Measurements from ENCODE around the gene TRABD. TPM values are rescaled to one million over a fixed set of nuclear protein-coding genes. Genes with fewer than 3 reads are reported as not detected.
A peak's percentile ranks its signal among the peaks of the same experiment; 100 is the strongest.

The TRABD gene
- total RNA-seq, 1 donor from 2014 or later, result 43.7 TPM

DNA sequence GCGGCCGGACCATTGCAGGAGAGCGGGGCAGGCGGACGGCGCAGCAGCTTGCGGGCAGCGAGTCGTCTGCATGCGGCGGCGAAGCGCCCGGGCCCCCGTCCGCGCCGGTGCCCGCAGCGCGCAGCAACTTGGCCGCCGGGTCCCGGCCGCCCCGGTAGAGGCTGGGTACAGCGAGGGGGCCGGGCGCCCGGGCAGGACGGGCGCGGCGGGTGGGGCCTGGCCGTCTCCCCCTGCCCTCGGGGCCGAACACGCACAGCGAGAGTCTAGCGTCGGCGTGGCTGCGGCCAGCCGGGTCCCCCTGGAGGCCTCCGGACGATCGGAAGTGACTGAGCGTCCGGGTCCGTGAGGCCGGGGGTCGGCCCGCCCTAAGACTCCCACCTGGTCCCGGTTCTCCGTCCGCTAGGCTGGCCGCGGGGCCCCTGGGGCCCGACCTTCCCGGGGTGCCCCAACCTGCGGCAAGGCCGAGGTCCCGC lies 775 bp upstream of the TRABD start:
- H3K27ac ChIP-seq, result peak overlapping the region; percentile 66
- H3K27me3 ChIP-seq (ENCODE audit: low read depth), result no peaks in the 10 kb centered on the region
- H3K4me3 ChIP-seq, result peak overlapping the region; percentile 61
- H3K36me3 ChIP-seq, result no peaks in the 10 kb centered on the region
- H3K4me1 ChIP-seq, result peaks cover 49% of the 10 kb centered on the region
- DNase-seq (no peak), ATAC-seq (peak in 1 of 2 donors; percentile 0)
- intact Hi-C loops (cut with DNase I), result no loop called here
- H3K9me3 ChIP-seq, result no peaks in the 10 kb centered on the region
- TF ChIP-seq, protein P1, sequence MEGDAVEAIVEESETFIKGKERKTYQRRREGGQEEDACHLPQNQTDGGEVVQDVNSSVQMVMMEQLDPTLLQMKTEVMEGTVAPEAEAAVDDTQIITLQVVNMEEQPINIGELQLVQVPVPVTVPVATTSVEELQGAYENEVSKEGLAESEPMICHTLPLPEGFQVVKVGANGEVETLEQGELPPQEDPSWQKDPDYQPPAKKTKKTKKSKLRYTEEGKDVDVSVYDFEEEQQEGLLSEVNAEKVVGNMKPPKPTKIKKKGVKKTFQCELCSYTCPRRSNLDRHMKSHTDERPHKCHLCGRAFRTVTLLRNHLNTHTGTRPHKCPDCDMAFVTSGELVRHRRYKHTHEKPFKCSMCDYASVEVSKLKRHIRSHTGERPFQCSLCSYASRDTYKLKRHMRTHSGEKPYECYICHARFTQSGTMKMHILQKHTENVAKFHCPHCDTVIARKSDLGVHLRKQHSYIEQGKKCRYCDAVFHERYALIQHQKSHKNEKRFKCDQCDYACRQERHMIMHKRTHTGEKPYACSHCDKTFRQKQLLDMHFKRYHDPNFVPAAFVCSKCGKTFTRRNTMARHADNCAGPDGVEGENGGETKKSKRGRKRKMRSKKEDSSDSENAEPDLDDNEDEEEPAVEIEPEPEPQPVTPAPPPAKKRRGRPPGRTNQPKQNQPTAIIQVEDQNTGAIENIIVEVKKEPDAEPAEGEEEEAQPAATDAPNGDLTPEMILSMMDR (IDR thresholded peaks at IDR 0.05), result no peak

DNA sequence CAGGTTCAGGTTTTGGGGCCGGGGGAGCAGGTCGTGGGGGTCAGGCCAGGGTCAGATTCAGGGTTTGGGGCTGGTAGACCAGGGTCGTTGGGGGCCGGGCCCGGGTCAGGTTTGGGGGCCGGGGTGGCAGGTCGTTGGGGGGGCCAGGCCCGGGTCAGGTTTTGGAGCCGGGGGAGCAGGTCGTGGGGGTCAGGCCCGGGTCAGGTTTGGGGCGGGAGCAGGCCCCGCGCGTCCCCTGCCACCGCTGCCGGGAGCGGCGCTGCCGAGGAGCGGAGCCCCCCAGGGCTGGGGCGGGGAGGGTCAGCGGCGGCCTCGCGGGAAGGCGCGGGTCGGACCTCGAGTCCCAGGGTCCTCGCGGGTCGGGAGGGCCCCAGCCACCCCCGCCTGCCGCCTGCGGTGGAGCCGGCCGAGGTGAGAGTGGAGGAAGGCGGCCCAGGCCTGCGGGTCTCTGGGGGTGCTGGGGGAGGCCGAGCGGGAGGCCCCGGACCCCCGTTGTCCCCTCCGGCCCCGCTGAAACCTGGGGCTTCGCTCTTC lies 535 bp downstream of the TRABD start:
- peak overlapping the region; percentile 68 for H3K4me3 ChIP-seq
- DNase-seq (no peak), ATAC-seq (no peak)
- H3K4me1 ChIP-seq, result peaks cover 62% of the 10 kb centered on the region
- H3K9me3 ChIP-seq, result no peaks in the 10 kb centered on the region
- intact Hi-C loops (cut with DNase I), result no loop called here
- no peaks in the 10 kb centered on the region for H3K27me3 ChIP-seq (ENCODE audit: low read depth)
- TF ChIP-seq, protein P1 (IDR thresholded peaks at IDR 0.05), result no peak
- H3K27ac ChIP-seq, result peak overlapping the region; percentile 72
- H3K36me3 ChIP-seq, result no peaks in the 10 kb centered on the region

DNA sequence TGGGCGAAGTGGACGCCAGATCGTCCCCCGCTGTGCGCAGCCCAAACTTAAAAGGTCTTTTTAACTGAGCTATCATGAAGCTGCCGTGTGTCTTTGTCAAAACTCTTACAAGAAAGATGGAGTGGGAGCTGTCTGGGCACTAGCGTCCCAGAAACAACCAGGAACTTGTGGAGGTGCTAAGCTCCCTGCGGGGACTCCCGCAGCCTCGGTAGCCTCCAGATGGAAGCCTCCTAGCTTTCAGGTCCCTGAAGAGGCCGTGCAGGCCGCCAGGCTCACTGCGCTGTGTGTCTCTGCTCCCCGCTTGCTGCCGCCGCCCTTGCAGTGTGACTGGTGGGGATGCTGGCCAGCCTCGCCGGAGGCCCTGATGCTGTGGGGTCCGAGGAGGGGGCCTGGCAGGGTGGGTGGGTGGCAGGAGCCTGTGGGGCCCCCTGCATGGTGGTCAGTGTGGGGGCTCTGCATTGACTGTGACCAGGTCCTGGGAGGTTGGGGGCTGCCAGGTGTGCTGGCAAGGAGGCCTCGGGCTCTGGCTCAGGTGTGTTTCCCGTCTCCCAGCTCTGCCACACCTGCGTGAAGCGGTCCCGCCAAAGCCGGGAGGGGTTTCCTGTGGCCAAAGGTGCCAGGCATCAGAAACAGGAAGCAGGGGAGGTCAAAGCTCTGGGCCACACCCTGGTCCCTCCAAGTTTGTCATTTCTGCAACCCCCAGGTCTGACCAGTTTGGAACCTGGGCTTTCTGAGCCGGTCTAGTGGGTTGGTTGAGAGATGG lies 1.2 kb downstream of the TRABD start:
- Histone ChIP-seq H3K27ac (peak overlapping the region; percentile 72), H3K4me1 (peaks cover 68% of the 10 kb centered on the region), H3K36me3 (no peaks in the 10 kb centered on the region), H3K27me3 (ENCODE audit: low read depth) (no peaks in the 10 kb centered on the region), H3K9me3 (no peaks in the 10 kb centered on the region), H3K4me3 (peak overlapping the region; percentile 68)
- DNase-seq, result peak; percentile 51
- TF ChIP-seq, protein P1 (IDR thresholded peaks at IDR 0.05), result no peak
- intact Hi-C loops (cut with DNase I), result no loop called here
- no peak for ATAC-seq

DNA sequence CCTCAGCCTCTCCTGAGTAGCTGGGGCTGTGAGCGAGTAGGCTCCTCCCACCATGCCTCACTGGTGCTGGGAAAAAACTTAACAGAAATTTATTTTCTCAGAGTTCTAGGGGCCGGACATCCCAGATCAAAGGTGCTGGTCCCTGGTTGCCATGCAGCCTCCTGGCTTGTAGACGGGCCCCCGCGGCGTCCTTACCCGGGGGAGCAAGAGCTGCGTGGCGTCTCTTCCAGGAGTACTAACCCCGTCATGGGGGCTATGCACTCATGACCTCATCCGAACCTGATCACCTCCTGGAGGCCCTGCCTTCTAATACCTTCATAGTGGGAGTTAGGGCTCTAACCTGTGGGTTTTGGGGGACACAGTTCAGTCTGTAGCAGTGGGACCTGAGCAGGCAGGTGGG lies 2.6 kb downstream of the TRABD start:
- H3K27ac ChIP-seq, result no peak overlapping the region
- TF ChIP-seq, protein P1 (IDR thresholded peaks at IDR 0.05), result no peak
- ATAC-seq (no peak), DNase-seq (peak; percentile 39)
- no peaks in the 10 kb centered on the region for H3K9me3 ChIP-seq
- H3K36me3 ChIP-seq, result peaks cover 2% of the 10 kb centered on the region
- no peaks in the 10 kb centered on the region for H3K27me3 ChIP-seq (ENCODE audit: low read depth)
- H3K4me3 ChIP-seq, result no peak overlapping the region
- intact Hi-C loops (cut with DNase I), result no loop called here
- peaks cover 79% of the 10 kb centered on the region for H3K4me1 ChIP-seq

DNA sequence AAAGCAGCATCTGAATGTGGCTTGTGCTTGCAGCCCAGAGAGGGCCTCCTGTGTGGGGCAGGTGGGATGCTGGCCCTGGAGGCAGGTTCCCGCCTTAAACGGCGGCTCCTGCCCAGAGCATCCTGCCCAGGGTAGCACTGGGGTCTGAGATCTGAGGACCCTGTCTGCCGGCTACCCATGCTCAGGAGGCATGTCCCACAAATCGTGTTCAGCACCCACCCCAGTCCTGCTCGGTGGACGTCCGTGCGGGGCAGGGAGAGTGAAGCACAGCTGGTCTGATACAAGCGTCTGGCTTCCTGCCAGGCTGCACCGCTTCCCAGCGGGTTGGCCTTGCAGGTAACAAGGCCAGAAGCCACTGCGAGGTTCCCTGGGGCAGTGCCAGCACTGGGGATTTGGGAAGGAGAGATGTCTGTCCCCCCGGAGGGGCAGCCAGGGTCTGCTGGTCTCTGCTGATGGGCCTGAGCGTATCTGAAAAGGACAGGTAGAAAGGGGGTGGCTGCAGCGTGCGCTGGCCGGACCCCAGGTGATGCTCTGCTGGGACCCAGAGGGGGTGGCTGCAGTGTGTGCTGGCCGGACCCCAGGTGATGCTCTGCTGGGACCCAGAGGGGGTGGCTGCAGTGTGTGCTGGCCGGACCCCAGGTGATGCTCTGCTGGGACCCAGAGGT lies 3.6 kb downstream of the TRABD start:
- H3K4me3 ChIP-seq, result peak overlapping the region; percentile 59
- peaks cover 69% of the 10 kb centered on the region for H3K4me1 ChIP-seq
- intact Hi-C loops (cut with DNase I), result no loop called here
- DNase-seq (no peak), ATAC-seq (no peak)
- H3K36me3 ChIP-seq, result peaks cover 12% of the 10 kb centered on the region
- H3K27ac ChIP-seq, result peak overlapping the region; percentile 93
- H3K27me3 ChIP-seq (ENCODE audit: low read depth), result no peaks in the 10 kb centered on the region
- TF ChIP-seq, protein P1 (IDR thresholded peaks at IDR 0.05), result no peak
- no peaks in the 10 kb centered on the region for H3K9me3 ChIP-seq

Measured in lower lobe of right lung (tissue), 2 donors.